ENCODE data around the gene ANKRD31. TPM values are rescaled to one million over a fixed set of nuclear protein-coding genes. Genes with fewer than 3 reads are reported as not detected.

Gene ANKRD31
- total RNA-seq, 2 experiments from 2014 or later = 0.13 TPM; not detected in 1

GRCh38 chr5:75277463-75277862 is 40.8 kb upstream of the ANKRD31 start:
- Histone ChIP-seq H3K27ac (ENCODE audit: low read depth, low read length, poor library complexity, severe bottlenecking) (no peak overlapping the region), H2AFZ (ENCODE audit: low read length) (no peak overlapping the region), H3K4me1 (ENCODE audit: insufficient read depth, low read length, poor library complexity, severe bottlenecking) (no peaks in the 10 kb centered on the region), H3K79me2 (ENCODE audit: insufficient read depth, low read depth, low read length) (no peaks in the 10 kb centered on the region), H3K4me3 (ENCODE audit: low read depth, low read length, poor library complexity, severe bottlenecking) (no peak overlapping the region), H4K20me1 (ENCODE audit: insufficient read depth, low read length) (no peaks in the 10 kb centered on the region), H3K9me3 (ENCODE audit: low read length) (no peaks in the 10 kb centered on the region), H3K9me2 (ENCODE audit: insufficient read depth, low read length) (no peaks in the 10 kb centered on the region), H3K4me2 (ENCODE audit: low read length) (no peak overlapping the region), H3K36me3 (ENCODE audit: insufficient read depth, low read length) (no peaks in the 10 kb centered on the region)
- TF ChIP-seq CTCF (conservative IDR thresholded peaks at IDR 0.05; ENCODE audit: low read length) (no peak), EZH2phosphoT487 (IDR thresholded peaks at IDR 0.05; ENCODE audit: borderline replicate concordance, low read depth, low read length) (no peak)
- no peak for DNase-seq (ENCODE audit: low spot score)
- no TSS peak for BruUV-seq (replicated peaks)
- CTCF ChIA-PET (ENCODE audit: unreplicated experiment) = interaction anchor here (0.9 kb wide), 1 partner anchor 71 kb away, joined by 3 read pairs; no protein-coding TSS in a partner anchor
- POLR2A ChIA-PET = no interaction called here
- intact Hi-C loops (cut with micrococcal nuclease; ENCODE audit: unreplicated experiment) = no loop called here

DNA sequence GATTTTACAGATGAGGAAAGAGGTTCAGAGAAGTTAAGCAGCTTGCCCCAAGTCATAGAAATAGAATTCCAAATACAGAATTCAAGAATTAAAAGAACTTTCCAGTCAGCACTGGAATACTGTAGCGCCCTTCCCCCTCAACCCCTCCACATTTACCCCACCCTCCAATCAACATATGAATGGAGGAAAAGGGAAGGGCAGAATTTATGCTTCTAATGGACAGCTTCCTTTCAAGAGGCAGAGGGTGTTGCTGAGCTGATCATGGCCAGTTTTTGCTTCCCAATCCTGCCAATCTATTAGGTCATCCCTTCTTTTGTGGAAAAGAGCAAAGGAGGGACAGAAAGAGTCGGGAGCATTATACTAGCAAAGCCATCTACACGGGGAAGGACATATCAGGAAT is 39.1 kb upstream of the ANKRD31 start:
- no peaks in the 10 kb centered on the region for H3K9me2 ChIP-seq (ENCODE audit: insufficient read depth, low read length)
- no peaks in the 10 kb centered on the region for H3K4me1 ChIP-seq (ENCODE audit: insufficient read depth, low read length, poor library complexity, severe bottlenecking)
- H3K27ac ChIP-seq (ENCODE audit: low read depth, low read length, poor library complexity, severe bottlenecking) = no peak overlapping the region
- H4K20me1 ChIP-seq (ENCODE audit: insufficient read depth, low read length) = no peaks in the 10 kb centered on the region
- no peaks in the 10 kb centered on the region for H3K79me2 ChIP-seq (ENCODE audit: insufficient read depth, low read depth, low read length)
- no peak overlapping the region for H2AFZ ChIP-seq (ENCODE audit: low read length)
- H3K36me3 ChIP-seq (ENCODE audit: insufficient read depth, low read length) = no peaks in the 10 kb centered on the region
- H3K4me2 ChIP-seq (ENCODE audit: low read length) = no peak overlapping the region
- intact Hi-C loops (cut with micrococcal nuclease; ENCODE audit: unreplicated experiment) = no loop called here
- TF ChIP-seq EZH2phosphoT487 (IDR thresholded peaks at IDR 0.05; ENCODE audit: borderline replicate concordance, low read depth, low read length) (no peak), CTCF (conservative IDR thresholded peaks at IDR 0.05; ENCODE audit: low read length) (no peak)
- no peak for DNase-seq (ENCODE audit: low spot score)
- no peak overlapping the region for H3K4me3 ChIP-seq (ENCODE audit: low read depth, low read length, poor library complexity, severe bottlenecking)
- H3K9me3 ChIP-seq (ENCODE audit: low read length) = no peaks in the 10 kb centered on the region
- POLR2A ChIA-PET = no interaction called here
- no TSS peak for BruUV-seq (replicated peaks)
- CTCF ChIA-PET (ENCODE audit: unreplicated experiment) = no interaction called here

DNA sequence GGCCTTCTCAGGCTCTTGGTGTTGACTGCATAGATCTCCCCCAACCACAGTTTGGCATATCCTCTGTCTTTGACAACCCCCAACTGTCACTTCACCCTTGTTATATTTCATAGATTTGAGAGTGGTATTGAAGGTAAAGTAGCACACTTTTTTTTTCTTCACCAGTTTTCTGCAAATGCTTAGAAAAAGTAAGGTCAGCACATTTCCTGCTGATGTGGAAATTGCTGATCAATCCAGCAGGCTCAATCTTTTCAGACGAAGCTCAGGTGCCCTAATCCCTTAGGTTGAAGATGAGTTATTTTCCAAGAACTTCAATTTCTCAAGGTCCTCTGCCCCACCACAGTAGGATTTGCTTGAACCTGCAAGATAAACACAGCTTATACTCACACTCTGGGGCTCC is 38.5 kb upstream of the ANKRD31 start:
- intact Hi-C loops (cut with micrococcal nuclease; ENCODE audit: unreplicated experiment) = no loop called here
- Histone ChIP-seq H3K4me2 (ENCODE audit: low read length) (no peak overlapping the region), H3K36me3 (ENCODE audit: insufficient read depth, low read length) (no peaks in the 10 kb centered on the region), H3K4me3 (ENCODE audit: low read depth, low read length, poor library complexity, severe bottlenecking) (no peak overlapping the region), H3K9me2 (ENCODE audit: insufficient read depth, low read length) (no peaks in the 10 kb centered on the region), H3K27ac (ENCODE audit: low read depth, low read length, poor library complexity, severe bottlenecking) (no peak overlapping the region), H3K79me2 (ENCODE audit: insufficient read depth, low read depth, low read length) (no peaks in the 10 kb centered on the region), H2AFZ (ENCODE audit: low read length) (no peak overlapping the region), H3K4me1 (ENCODE audit: insufficient read depth, low read length, poor library complexity, severe bottlenecking) (no peaks in the 10 kb centered on the region), H4K20me1 (ENCODE audit: insufficient read depth, low read length) (no peaks in the 10 kb centered on the region), H3K9me3 (ENCODE audit: low read length) (no peaks in the 10 kb centered on the region)
- CTCF ChIA-PET (ENCODE audit: unreplicated experiment) = no interaction called here
- POLR2A ChIA-PET = no interaction called here
- BruUV-seq (replicated peaks) = no TSS peak
- TF ChIP-seq EZH2phosphoT487 (IDR thresholded peaks at IDR 0.05; ENCODE audit: borderline replicate concordance, low read depth, low read length) (no peak), CTCF (conservative IDR thresholded peaks at IDR 0.05; ENCODE audit: low read length) (no peak)
- DNase-seq (ENCODE audit: low spot score) = no peak
